ENCODE results near the gene PTPRD. TPM values are rescaled to one million over a fixed set of nuclear protein-coding genes. Genes with fewer than 3 reads are reported as not detected.

Gene PTPRD
- total RNA-seq, 2 donors from 2014 or later: 19.6 to 101 TPM

DNA sequence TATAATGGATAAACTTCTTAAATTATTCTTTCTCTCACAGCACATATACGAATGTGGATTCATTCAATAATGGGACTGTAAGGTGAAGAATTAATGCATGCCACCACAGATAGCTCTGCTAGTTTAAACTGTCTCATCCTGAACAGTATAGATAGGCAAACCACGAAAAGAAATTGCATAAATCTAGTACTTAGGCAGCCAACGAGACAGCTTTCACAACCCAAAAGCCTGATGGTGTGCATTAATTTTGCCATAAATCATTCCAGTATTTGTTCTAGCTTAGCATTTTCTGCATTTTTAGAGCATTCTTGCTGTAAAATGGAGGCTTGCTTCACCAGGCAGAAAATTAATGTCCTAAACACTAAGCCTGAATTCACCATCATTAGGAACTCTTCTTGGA, 1979.0 kb downstream of the PTPRD start:
- Histone ChIP-seq H3K27ac (no peak overlapping the region), H3K4me3 (no peak overlapping the region), H3K9me3 (no peaks in the 10 kb centered on the region), H3K36me3 (no peaks in the 10 kb centered on the region), H3K4me1 (ENCODE audit: control insufficient read depth in 1 of 2, low read depth in 2 of 2) (peaks cover 0 to 23% of the 10 kb centered on the region in 2 donors), H3K27me3 (replicated peaks; ENCODE audit: insufficient read depth) (no peaks in the 10 kb centered on the region)
- DNase-seq (ENCODE audit: low spot score) (no peak), ATAC-seq (ENCODE audit: insufficient number of reproducible peaks, low FRiP score, low read depth) (no peak)
- TF ChIP-seq, protein P1, sequence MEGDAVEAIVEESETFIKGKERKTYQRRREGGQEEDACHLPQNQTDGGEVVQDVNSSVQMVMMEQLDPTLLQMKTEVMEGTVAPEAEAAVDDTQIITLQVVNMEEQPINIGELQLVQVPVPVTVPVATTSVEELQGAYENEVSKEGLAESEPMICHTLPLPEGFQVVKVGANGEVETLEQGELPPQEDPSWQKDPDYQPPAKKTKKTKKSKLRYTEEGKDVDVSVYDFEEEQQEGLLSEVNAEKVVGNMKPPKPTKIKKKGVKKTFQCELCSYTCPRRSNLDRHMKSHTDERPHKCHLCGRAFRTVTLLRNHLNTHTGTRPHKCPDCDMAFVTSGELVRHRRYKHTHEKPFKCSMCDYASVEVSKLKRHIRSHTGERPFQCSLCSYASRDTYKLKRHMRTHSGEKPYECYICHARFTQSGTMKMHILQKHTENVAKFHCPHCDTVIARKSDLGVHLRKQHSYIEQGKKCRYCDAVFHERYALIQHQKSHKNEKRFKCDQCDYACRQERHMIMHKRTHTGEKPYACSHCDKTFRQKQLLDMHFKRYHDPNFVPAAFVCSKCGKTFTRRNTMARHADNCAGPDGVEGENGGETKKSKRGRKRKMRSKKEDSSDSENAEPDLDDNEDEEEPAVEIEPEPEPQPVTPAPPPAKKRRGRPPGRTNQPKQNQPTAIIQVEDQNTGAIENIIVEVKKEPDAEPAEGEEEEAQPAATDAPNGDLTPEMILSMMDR (IDR thresholded peaks at IDR 0.05): no peak

DNA sequence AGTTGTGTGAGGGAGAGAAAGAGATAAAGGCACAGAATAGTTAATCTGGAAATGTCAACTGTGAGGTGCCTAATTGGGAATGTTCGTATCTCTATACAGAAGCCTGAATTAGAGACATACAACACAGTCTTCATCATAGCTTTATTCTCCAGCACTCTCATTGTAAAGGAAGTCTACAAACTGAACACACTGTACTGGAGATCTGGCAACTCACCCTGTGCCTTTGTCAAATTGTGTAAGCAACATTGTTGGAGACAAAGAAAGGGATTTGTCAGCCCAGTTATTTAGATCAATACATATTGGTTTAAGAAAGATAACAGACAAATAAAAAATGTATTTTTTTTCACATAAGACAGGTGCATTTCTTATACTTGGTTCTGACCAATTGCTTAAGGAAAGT, 1980.3 kb downstream of the PTPRD start:
- Histone ChIP-seq H3K36me3 (no peaks in the 10 kb centered on the region), H3K4me1 (ENCODE audit: control insufficient read depth in 1 of 2, low read depth in 2 of 2) (peaks cover 7 to 36% of the 10 kb centered on the region in 2 donors), H3K27ac (no peak overlapping the region), H3K27me3 (replicated peaks; ENCODE audit: insufficient read depth) (no peaks in the 10 kb centered on the region), H3K4me3 (no peak overlapping the region), H3K9me3 (no peaks in the 10 kb centered on the region)
- ATAC-seq (ENCODE audit: insufficient number of reproducible peaks, low FRiP score, low read depth): no peak
- TF ChIP-seq, protein P1 (IDR thresholded peaks at IDR 0.05): no peak
- DNase-seq (ENCODE audit: low spot score): no peak

DNA sequence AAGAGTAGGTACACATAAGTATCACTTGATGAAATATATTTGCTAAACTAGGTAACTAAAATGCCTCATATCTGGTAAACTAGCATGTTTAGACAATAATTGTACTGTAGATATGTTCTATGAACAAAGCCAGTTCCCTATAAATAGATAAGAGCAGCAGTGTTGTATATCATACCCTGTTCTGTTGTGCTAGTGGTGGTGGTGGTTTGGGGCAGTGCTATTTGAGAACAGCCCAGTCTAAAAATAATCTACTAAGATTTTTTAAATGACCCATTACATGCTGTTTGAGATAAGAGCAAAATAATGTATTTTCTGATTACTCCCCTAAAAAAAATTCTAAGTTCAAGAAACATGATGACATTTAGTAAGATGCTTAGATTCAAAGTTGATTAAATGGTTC, 1984.0 kb downstream of the PTPRD start:
- ATAC-seq (ENCODE audit: insufficient number of reproducible peaks, low FRiP score, low read depth) (no peak), DNase-seq (ENCODE audit: low spot score) (no peak)
- Histone ChIP-seq H3K36me3 (no peaks in the 10 kb centered on the region), H3K4me1 (ENCODE audit: control insufficient read depth in 1 of 2, low read depth in 2 of 2) (peaks cover 11 to 43% of the 10 kb centered on the region in 2 donors), H3K9me3 (no peaks in the 10 kb centered on the region), H3K27ac (peak overlapping the region; percentile 5 to 39), H3K4me3 (no peak overlapping the region), H3K27me3 (replicated peaks; ENCODE audit: insufficient read depth) (no peaks in the 10 kb centered on the region)
- TF ChIP-seq, protein P1 (IDR thresholded peaks at IDR 0.05): no peak

DNA sequence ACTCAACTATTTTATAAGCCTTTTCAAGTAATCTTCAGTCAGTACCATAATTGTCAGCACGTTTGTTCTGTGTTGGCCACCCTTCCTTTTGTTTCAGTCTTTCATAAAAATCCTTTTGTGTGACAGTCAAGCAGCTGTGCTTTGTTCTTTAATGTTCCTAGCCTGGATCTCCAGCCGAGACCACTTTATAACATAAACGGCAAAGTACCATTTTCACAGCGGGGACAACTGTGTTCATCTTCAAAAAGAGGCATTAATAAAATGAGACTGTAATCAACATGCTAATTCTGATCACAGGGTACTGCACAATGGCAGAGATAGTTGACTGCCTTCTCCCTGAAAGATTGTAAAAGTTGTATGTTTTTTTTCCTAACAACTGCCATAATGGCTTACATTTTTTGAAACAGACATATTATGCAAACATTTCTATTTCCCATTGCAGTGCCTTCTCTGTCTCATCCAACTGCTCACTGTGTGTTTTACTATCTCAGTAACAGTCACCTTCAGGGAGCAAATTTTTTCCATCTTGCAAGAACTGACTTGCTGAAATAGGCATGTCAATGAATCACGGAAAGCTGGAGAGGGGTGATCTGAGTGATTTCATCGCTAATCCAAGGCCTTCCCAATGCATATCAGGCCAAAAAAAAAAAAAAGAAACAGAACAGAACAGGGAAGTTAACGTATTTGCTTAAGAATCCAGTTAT, 1984.7 kb downstream of the PTPRD start:
- Histone ChIP-seq H3K27me3 (replicated peaks; ENCODE audit: insufficient read depth) (no peaks in the 10 kb centered on the region), H3K4me3 (no peak overlapping the region), H3K4me1 (ENCODE audit: control insufficient read depth in 1 of 2, low read depth in 2 of 2) (peaks cover 11 to 43% of the 10 kb centered on the region in 2 donors), H3K27ac (peak overlapping the region; percentile 9 to 39), H3K9me3 (no peaks in the 10 kb centered on the region), H3K36me3 (no peaks in the 10 kb centered on the region)
- TF ChIP-seq, protein P1 (IDR thresholded peaks at IDR 0.05): no peak
- DNase-seq (ENCODE audit: low spot score) (no peak), ATAC-seq (ENCODE audit: insufficient number of reproducible peaks, low FRiP score, low read depth) (no peak)

DNA sequence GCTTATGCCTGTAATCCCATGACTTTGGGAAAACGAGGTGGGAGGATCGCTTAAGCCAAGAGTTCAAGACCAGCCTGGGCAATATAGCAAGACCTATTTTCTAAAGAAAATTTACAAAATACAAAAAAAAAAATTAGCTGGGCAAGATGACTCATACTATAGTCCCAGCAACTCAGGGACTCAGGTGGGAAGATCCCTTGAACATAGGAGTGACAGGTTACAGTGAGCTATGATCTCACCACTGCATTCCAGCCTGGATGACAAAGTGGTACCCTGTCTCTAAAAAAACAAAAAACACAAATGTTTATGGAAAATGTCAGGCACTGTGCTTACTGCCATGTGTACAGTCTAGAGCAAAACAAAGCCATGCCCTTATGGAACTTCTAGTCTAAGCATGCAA, 1989.9 kb downstream of the PTPRD start:
- no peaks in the 10 kb centered on the region for H3K36me3 ChIP-seq
- no peak overlapping the region for H3K27ac ChIP-seq
- no peak for ATAC-seq (ENCODE audit: insufficient number of reproducible peaks, low FRiP score, low read depth)
- no peak overlapping the region for H3K4me3 ChIP-seq
- DNase-seq (ENCODE audit: low spot score): no peak
- peaks cover 6 to 11% of the 10 kb centered on the region in 2 donors for H3K4me1 ChIP-seq (ENCODE audit: control insufficient read depth in 1 of 2, low read depth in 2 of 2)
- TF ChIP-seq, protein P1 (IDR thresholded peaks at IDR 0.05): no peak
- H3K27me3 ChIP-seq (replicated peaks; ENCODE audit: insufficient read depth): no peaks in the 10 kb centered on the region
- H3K9me3 ChIP-seq: no peaks in the 10 kb centered on the region
